CD4-positive, alpha-beta T cell treated with Interleukin-17A for 4 hours (primary cell): ENCODE measurements around the gene ARHGEF10L.
"Not testable (repeated sequence)": the region's sequence is repeated elsewhere in the genome, so short reads cannot be mapped to it uniquely, and the experiment has no call there.

Source experiments
- DNase-seq: peaks from one replicate; pipeline ENCODE4 v3.0.0-alpha.2; 2020; ENCODE audit warnings: mixed read lengths

Gene ARHGEF10L

DNA sequence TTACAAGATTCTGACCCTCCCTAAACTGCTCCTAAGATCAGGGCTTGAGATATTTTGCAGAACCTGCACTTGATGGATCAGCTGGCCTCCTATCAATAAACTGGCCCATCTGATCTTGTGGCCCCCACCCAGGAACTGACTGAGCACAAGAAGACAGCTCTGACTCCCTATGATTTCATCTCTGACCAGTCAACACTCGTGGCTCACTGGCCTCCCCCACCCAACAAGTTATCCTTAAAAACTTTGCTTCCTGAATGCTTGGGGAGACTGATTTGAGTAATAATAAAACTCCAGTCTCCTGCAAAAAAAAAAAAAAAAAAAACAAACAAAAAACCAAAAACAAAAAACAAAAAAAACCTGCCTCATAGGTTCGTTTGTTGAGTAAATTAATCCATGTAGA is 206.8 kb downstream of the ARHGEF10L start:
- DNase-seq = not testable (repeated sequence)

DNA sequence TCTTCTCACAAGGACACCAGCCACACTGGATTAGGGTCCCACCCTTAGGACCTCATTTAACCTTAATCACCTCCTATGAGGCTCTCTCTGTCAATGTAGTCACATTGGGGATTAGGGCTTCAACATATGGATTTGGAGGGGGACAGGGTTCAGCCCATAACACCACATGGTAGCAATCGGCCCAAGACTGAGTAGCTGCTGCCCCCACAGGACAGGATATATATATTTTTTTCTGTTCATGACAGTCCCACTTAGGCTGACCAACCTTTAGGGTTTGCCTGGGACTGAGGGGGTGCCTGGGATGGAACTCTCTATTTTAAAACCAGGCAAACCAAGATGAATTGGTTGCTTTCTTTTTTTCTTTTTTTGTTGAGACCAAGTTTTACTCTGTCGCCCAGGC is 207.4 kb downstream of the ARHGEF10L start:
- DNase-seq = no peak
